Right lobe of liver (tissue), 6 donors: Measurements from ENCODE around the gene KSR2. TPM values are rescaled to one million over a fixed set of nuclear protein-coding genes. Genes with fewer than 3 reads are reported as not detected.
A peak's percentile ranks its signal among the peaks of the same experiment; 100 is the strongest.

Source experiments
- ATAC-seq, 4 donors: fragments of 200-7000 bp; cut with Tn5 transposase; one replicate each; pipeline ENCODE4 v1.9.1; 2020; ENCODE audit warnings: mild to moderate bottlenecking in 4 of 4, moderate library complexity in 4 of 4
- DNase-seq, 3 donors: peaks; one replicate each; pipeline ENCODE4 v3.0.0-alpha.2; 2020
- H3K27ac ChIP-seq, 3 donors: fragments of 200-600 bp; one replicate each; pipeline ENCODE4 v1.8.0; 2022
- H3K27me3 ChIP-seq, 2 donors: fragments of 200-600 bp; one replicate each; pipeline ENCODE4 v1.8.0; 2022
- H3K36me3 ChIP-seq, 4 donors: fragments of 200-600 bp; sonication (generic) in 1 of 4; one replicate each; pipeline versions ENCODE4 v1.5.1 to v1.8.0; 2017 to 2022; ENCODE audit warnings: control low read depth in 1 of 4
- H3K4me1 ChIP-seq, 4 donors: fragments of 200-600 bp; sonication (generic) in 1 of 4; one replicate each; pipeline versions ENCODE4 v1.5.1 to v1.8.0; 2017 to 2022; ENCODE audit warnings: control low read depth in 1 of 4
- H3K4me3 ChIP-seq, 3 donors: fragments of 200-600 bp; one replicate each; pipeline ENCODE4 v1.8.0; 2022
- H3K9me3 ChIP-seq, 4 donors: fragments of 200-600 bp; sonication (generic) in 1 of 4; one replicate each; pipeline versions ENCODE4 v1.5.1 to v1.8.0; 2017 to 2022; ENCODE audit warnings: control low read depth in 1 of 4
- POLR2A ChIP-seq: fragments of 450-650 bp; IDR thresholded peaks from one replicate; pipeline ENCODE4 v1.6.1; 2017; ENCODE audit warnings: antibody characterized with exemption, mild to moderate bottlenecking
- WGBS: methylation state at CpG from one replicate; pipeline ENCODE4 v1.1.6; 2018; ENCODE audit warnings: low coverage, low lambda C conversion rate; ENCODE audit not compliant: insufficient coverage; ENCODE audit errors: missing lambda C conversion rate; 5-methylcytosine and 5-hydroxymethylcytosine counted together
- intact Hi-C, 2 donors: fragments of 100-400 bp; cut with DNase I; formaldehyde crosslinking; loops; one replicate each; pipeline versions ENCODE4 v1.11.2 to v1.14.1; 2022
- total RNA-seq, 6 experiments: library from RNA; depleted of rRNA in 2 of 6; stranded (reverse); fragments of >200 nt in 2 of 6; fragmentation: NEBNext Ultra II Directional in 3 of 6; extraction: Animal tissue kit (Norgen Biotek cat#: 25700) in 3 of 6; gene quantifications; one replicate each; pipeline versions ENCODE4 v1.1.0 to v1.2.4, GENCODE V29; 2016 to 2023
- TF ChIP-seq, protein P1 (sequence below), 4 donors: fragments of 200-600 bp in 3 of 4; fragments of 450-650 bp in 1 of 4; IDR thresholded peaks; one replicate each; pipeline versions ENCODE4 v1.5.1 to v1.8.0; 2016 to 2022; ENCODE audit warnings: antibody characterized with exemption in 4 of 4, mild to moderate bottlenecking in 2 of 4
- donor health status: DM: no; HTN: yes; CAD: no.
- donor health status: DM: no; HTN: no; CAD: no.
- donor health status: DM: no; HTN: no; CAD: no.
- donor health status: DM: no; HTN: yes; CAD: no.
- donor health status: DM: no; HTN: yes; CAD: no.

KSR2 gene
- total RNA-seq, 6 experiments from 2014 or later, result 0.02 to 0.07 (median 0.02) TPM; not detected in 2

DNA sequence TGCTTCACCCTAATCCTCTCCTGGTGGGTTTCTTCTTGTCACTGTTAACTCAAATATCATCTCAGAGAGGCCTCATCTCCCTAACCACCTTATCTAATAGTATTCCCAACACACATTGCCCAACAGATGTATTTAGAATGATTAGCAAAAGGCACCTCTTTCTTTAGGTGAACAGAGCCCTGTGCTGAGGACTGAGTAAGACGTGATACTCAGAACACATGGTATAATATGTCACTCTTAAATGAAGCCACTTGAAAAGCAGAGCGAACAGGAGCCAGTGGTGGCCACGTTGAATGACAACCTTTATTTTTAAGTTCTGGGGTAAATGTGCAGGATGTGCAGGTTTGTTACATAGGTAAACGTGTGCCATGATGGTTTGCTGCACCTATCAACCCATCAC, 1.5 kb upstream of the KSR2 start:
- intact Hi-C loops, result no loop called here
- no peak for TF ChIP-seq POLR2A
- TF ChIP-seq, protein P1, sequence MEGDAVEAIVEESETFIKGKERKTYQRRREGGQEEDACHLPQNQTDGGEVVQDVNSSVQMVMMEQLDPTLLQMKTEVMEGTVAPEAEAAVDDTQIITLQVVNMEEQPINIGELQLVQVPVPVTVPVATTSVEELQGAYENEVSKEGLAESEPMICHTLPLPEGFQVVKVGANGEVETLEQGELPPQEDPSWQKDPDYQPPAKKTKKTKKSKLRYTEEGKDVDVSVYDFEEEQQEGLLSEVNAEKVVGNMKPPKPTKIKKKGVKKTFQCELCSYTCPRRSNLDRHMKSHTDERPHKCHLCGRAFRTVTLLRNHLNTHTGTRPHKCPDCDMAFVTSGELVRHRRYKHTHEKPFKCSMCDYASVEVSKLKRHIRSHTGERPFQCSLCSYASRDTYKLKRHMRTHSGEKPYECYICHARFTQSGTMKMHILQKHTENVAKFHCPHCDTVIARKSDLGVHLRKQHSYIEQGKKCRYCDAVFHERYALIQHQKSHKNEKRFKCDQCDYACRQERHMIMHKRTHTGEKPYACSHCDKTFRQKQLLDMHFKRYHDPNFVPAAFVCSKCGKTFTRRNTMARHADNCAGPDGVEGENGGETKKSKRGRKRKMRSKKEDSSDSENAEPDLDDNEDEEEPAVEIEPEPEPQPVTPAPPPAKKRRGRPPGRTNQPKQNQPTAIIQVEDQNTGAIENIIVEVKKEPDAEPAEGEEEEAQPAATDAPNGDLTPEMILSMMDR (IDR thresholded peaks at IDR 0.05), result no peak
- Histone ChIP-seq H3K27ac (no peak overlapping the region), H3K9me3 (no peaks in the 10 kb centered on the region), H3K27me3 (no peaks in the 10 kb centered on the region), H3K36me3 (no peaks in the 10 kb centered on the region), H3K4me1 (no peaks in the 10 kb centered on the region), H3K4me3 (no peak overlapping the region)
- ATAC-seq, result no peak
- WGBS, result 77% methylated on average over 4 of the region's 4 CpGs
- no peak for DNase-seq

DNA sequence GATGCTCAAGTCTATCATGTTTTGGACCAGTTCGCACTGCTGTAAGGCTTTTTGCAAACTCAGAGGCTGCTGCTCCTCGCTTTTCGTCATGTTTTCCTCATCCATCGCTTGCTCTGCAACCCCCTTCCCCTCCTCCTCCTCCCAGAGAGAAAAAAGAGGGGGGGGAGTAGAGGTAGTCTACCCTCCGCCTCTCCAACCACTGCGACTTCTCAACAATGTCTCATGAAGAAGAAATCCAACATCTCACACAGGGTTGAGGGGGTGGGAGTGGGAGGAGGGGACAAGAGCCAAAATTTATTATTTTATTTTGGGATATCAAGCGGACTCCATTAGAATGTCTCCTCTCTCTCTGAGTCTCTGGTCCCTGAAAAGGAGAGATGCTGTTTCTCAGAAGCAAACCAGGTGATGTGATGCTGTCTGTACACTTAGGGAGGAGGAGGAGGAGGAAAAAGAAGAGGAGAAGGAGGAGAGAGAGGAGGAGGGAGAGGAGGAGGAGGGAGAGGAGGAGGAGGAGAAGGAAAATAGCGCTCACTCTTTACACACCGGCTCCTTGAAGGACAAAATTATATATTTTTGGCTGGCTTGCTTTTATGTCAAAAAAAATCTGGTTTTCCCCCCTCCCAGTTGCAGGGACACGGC, 520 bp downstream of the KSR2 start:
- Histone ChIP-seq H3K27ac (no peak overlapping the region), H3K9me3 (no peaks in the 10 kb centered on the region), H3K4me3 (peak overlapping the region in 2 of 3 donors; percentile 36 to 42), H3K4me1 (no peaks in the 10 kb centered on the region), H3K36me3 (no peaks in the 10 kb centered on the region), H3K27me3 (no peaks in the 10 kb centered on the region)
- 7% methylated on average over 7 of the region's 10 CpGs for WGBS
- TF ChIP-seq, protein P1 (IDR thresholded peaks at IDR 0.05), result no peak
- TF ChIP-seq POLR2A, result no peak
- DNase-seq (no peak), ATAC-seq (no peak)
- intact Hi-C loops, result no loop called here

DNA sequence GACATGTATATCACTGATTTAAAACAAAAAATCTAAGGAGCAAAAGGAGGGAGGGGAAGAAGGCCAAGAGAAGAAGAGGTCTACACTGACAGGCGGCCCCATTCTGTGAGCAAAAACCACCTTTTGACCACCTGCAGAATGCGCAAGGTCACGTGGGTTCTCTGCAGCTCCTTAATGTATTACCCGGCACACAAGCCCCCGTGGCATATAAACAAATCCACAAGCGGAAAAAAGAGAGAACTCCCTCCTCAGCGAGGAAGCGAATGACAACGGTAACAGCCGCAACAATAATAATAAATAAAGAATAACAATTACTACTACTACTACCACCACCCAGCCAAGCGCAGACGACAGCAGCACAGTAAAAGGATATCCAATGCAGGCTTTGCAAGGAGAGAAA, 1.3 kb downstream of the KSR2 start:
- Histone ChIP-seq H3K4me1 (no peaks in the 10 kb centered on the region), H3K27me3 (no peaks in the 10 kb centered on the region), H3K4me3 (no peak overlapping the region), H3K9me3 (no peaks in the 10 kb centered on the region), H3K27ac (no peak overlapping the region), H3K36me3 (no peaks in the 10 kb centered on the region)
- DNase-seq (no peak), ATAC-seq (no peak)
- intact Hi-C loops, result no loop called here
- no peak for TF ChIP-seq POLR2A
- TF ChIP-seq, protein P1 (IDR thresholded peaks at IDR 0.05), result no peak
- 16% methylated on average over 12 of the region's 12 CpGs for WGBS

DNA sequence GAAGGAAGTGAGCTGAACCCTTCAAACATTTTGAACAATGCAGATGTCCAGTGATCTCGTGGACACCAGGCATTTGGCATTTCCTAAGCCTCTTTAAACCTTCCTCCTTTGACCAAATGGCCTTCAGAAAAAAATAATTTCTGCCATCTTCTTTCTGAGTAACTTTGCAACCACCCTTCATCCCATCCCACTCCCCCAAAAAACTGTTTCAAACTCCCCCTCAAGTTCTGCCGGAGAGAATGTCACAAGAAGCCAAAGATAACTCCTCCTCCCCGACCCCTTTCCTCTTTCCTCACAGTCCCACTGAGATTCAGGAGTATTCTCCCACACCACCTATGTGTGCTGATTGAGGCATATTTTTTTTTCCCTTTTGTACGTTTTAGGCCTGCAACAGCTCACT, 1.7 kb downstream of the KSR2 start:
- Histone ChIP-seq H3K27ac (no peak overlapping the region), H3K9me3 (no peaks in the 10 kb centered on the region), H3K27me3 (no peaks in the 10 kb centered on the region), H3K4me1 (no peaks in the 10 kb centered on the region), H3K4me3 (no peak overlapping the region), H3K36me3 (no peaks in the 10 kb centered on the region)
- intact Hi-C loops, result no loop called here
- no peak for DNase-seq
- TF ChIP-seq, protein P1 (IDR thresholded peaks at IDR 0.05), result no peak
- TF ChIP-seq POLR2A, result no peak
- no peak for ATAC-seq
- 35% methylated on average over 4 of the region's 4 CpGs for WGBS
